Activated CD8-positive, alpha-beta T cell treated with anti-CD3 and anti-CD28 coated beads, Interleukin-2, amount 10 ng/mL, durations not matched to agents 7 days and 5 days (primary cell): ENCODE data around the gene IQCN. TPM values are rescaled to one million over a fixed set of nuclear protein-coding genes. Genes with fewer than 3 reads are reported as not detected.
"Not testable (repeated sequence)": the region's sequence is repeated elsewhere in the genome, so short reads cannot be mapped to it uniquely, and the experiment has no call there.

Experiments
- ATAC-seq: fragments of 150-1000 bp; cut with Tn5 transposase; one replicate; pipeline ENCODE4 v1.10.0; 2021; ENCODE audit warnings: moderate library complexity
- CTCF ChIA-PET: fragments of 350-600 bp; sonication (Branson Sonifier 250); formaldehyde crosslinking; loops from one replicate; lab custom pipeline; 2021; ENCODE audit warnings: antibody characterized with exemption; lab: Charles Lee
- POLR2A ChIA-PET: fragments of 350-600 bp; sonication (Branson Sonifier 250); formaldehyde crosslinking; loops from one replicate; lab custom pipeline; 2021; ENCODE audit warnings: antibody characterized with exemption; lab: Charles Lee
- DNase-seq: peaks from one replicate; pipeline ENCODE4 v3.0.0-alpha.2; 2020
- H3K27ac Mint-ChIP-seq: one replicate; pipeline ENCODE4 v1.8.0; 2021; ENCODE audit warnings: mild to moderate bottlenecking, mixed read lengths
- H3K27me3 Mint-ChIP-seq: one replicate; pipeline ENCODE4 v1.8.0; 2021; ENCODE audit warnings: low read depth, mixed read lengths
- H3K36me3 Mint-ChIP-seq: one replicate; pipeline ENCODE4 v1.8.0; 2021; ENCODE audit warnings: low read depth, mixed read lengths
- H3K4me1 Mint-ChIP-seq: one replicate; pipeline ENCODE4 v1.8.0; 2021; ENCODE audit warnings: low read depth, mixed read lengths
- H3K4me3 Mint-ChIP-seq: one replicate; pipeline ENCODE4 v1.8.0; 2021; ENCODE audit warnings: mild to moderate bottlenecking, mixed read lengths
- H3K9me3 Mint-ChIP-seq: one replicate; pipeline ENCODE4 v1.8.0; 2022; ENCODE audit warnings: mixed read lengths; ENCODE audit not compliant: insufficient read depth
- total RNA-seq, 2 experiments: library from RNA; stranded (reverse); gene quantifications; one replicate each; pipeline ENCODE4 v1.2.3, GENCODE V29; 2021

Gene IQCN
- total RNA-seq, 2 experiments from 2014 or later: 3.7 to 4.2 TPM

GRCh38 chr19:18220632-18221275, 53.5 kb downstream of the IQCN start:
- no peak overlapping the region for H3K27ac Mint-ChIP-seq
- no peaks in the 10 kb centered on the region for H3K9me3 Mint-ChIP-seq
- POLR2A ChIA-PET: interaction anchor here (1.3 kb wide), 1 partner anchor 102 kb away, joined by 3 read pairs; the partner anchor contains the start of gene LSM4
- peaks cover 19% of the 10 kb centered on the region for H3K4me1 Mint-ChIP-seq
- CTCF ChIA-PET: interaction anchor here (0.9 to 1.3 kb wide), 5 partner anchors 12 to 108 kb away, joined by 3 to 8 read pairs (median 3); no protein-coding TSS in a partner anchor
- no peak overlapping the region for H3K4me3 Mint-ChIP-seq
- DNase-seq (no peak), ATAC-seq (no peak)
- peaks cover 2% of the 10 kb centered on the region for H3K36me3 Mint-ChIP-seq
- H3K27me3 Mint-ChIP-seq: peaks cover 29% of the 10 kb centered on the region

GRCh38 chr19:18219911-18220631, 54.2 kb downstream of the IQCN start:
- POLR2A ChIA-PET: interaction anchor here (0.6 to 1.1 kb wide), 2 partner anchors 13 to 170 kb away, joined by 4 read pairs; no protein-coding TSS in a partner anchor
- CTCF ChIA-PET: interaction anchor here (0.9 to 1.7 kb wide), 5 partner anchors 12 to 168 kb away, joined by 3 to 8 read pairs (median 6); no protein-coding TSS in a partner anchor
- DNase-seq (no peak), ATAC-seq (no peak)
- Mint-ChIP-seq H3K36me3 (peaks cover 2% of the 10 kb centered on the region), H3K9me3 (no peaks in the 10 kb centered on the region), H3K27ac (no peak overlapping the region), H3K4me3 (no peak overlapping the region), H3K27me3 (peaks cover 23% of the 10 kb centered on the region), H3K4me1 (peaks cover 16% of the 10 kb centered on the region)

- DNase-seq: no peak
- Mint-ChIP-seq H3K36me3 (no peaks in the 10 kb centered on the region), H3K9me3 (no peaks in the 10 kb centered on the region), H3K27me3 (peaks cover 10% of the 10 kb centered on the region), H3K4me1 (peaks cover 6% of the 10 kb centered on the region), H3K27ac (no peak overlapping the region), H3K4me3 (no peak overlapping the region)
- ChIA-PET POLR2A (no interaction called here), CTCF (interaction anchor here (0.9 to 1.7 kb wide), 4 partner anchors 10 to 170 kb away, joined by 3 to 7 read pairs (median 4); no protein-coding TSS in a partner anchor)
- ATAC-seq: no peak
These were observed 55.7 kb downstream of the IQCN start for GRCh38 chr19:18218600-18218999.

GRCh38 chr19:18218159-18218558, 56.1 kb downstream of the IQCN start:
- peaks cover 6% of the 10 kb centered on the region for H3K4me1 Mint-ChIP-seq
- ATAC-seq (no peak), DNase-seq (no peak)
- no peak overlapping the region for H3K27ac Mint-ChIP-seq
- ChIA-PET CTCF (interaction anchor here (1.5 kb wide), 1 partner anchor 10 kb away, joined by 3 read pairs; no protein-coding TSS in a partner anchor), POLR2A (no interaction called here)
- H3K4me3 Mint-ChIP-seq: no peak overlapping the region
- H3K9me3 Mint-ChIP-seq: no peaks in the 10 kb centered on the region
- peaks cover 10% of the 10 kb centered on the region for H3K27me3 Mint-ChIP-seq
- H3K36me3 Mint-ChIP-seq: no peaks in the 10 kb centered on the region

GRCh38 chr19:18216789-18217188, 57.5 kb downstream of the IQCN start:
- Mint-ChIP-seq H3K4me1 (peaks cover 6% of the 10 kb centered on the region), H3K36me3 (no peaks in the 10 kb centered on the region), H3K9me3 (no peaks in the 10 kb centered on the region), H3K27ac (no peak overlapping the region), H3K27me3 (peaks cover 10% of the 10 kb centered on the region), H3K4me3 (no peak overlapping the region)
- ChIA-PET POLR2A (no interaction called here), CTCF (no interaction called here)
- DNase-seq (no peak), ATAC-seq (no peak)

- H3K4me1 Mint-ChIP-seq: peaks cover 5% of the 10 kb centered on the region
- no peaks in the 10 kb centered on the region for H3K9me3 Mint-ChIP-seq
- no peaks in the 10 kb centered on the region for H3K36me3 Mint-ChIP-seq
- H3K27ac Mint-ChIP-seq: no peak overlapping the region
- peak; percentile 27 for ATAC-seq
- no peak overlapping the region for H3K4me3 Mint-ChIP-seq
- CTCF ChIA-PET: interaction anchor here (0.9 kb wide), 1 partner anchor 23 kb away, joined by 3 read pairs; no protein-coding TSS in a partner anchor
- POLR2A ChIA-PET: no interaction called here
- no peak for DNase-seq
- peaks cover 3% of the 10 kb centered on the region for H3K27me3 Mint-ChIP-seq
These were observed 59.3 kb downstream of the IQCN start for GRCh38 chr19:18214779-18215433.

- Mint-ChIP-seq H3K4me1 (peaks cover 5% of the 10 kb centered on the region), H3K4me3 (no peak overlapping the region), H3K27me3 (peaks cover 3% of the 10 kb centered on the region), H3K27ac (no peak overlapping the region), H3K36me3 (no peaks in the 10 kb centered on the region), H3K9me3 (no peaks in the 10 kb centered on the region)
- DNase-seq (no peak), ATAC-seq (no peak)
- POLR2A ChIA-PET: no interaction called here
- CTCF ChIA-PET: interaction anchor here (0.9 to 1.5 kb wide), 2 partner anchors 40 to 177 kb away, joined by 3 read pairs; no protein-coding TSS in a partner anchor
These were observed 62.6 kb downstream of the IQCN start for GRCh38 chr19:18211683-18212082.

- H3K36me3 Mint-ChIP-seq, H3K4me1 Mint-ChIP-seq, ATAC-seq, H3K4me3 Mint-ChIP-seq, H3K27me3 Mint-ChIP-seq, H3K27ac Mint-ChIP-seq, H3K9me3 Mint-ChIP-seq, DNase-seq: not testable (repeated sequence)
- ChIA-PET CTCF (interaction anchor here (1.0 to 9.2 kb wide), 7 partner anchors 14 to 204 kb away, joined by 3 to 135 read pairs (median 5); a partner anchor contains a TSS), POLR2A (interaction anchor here (1.1 to 1.5 kb wide), 2 partner anchors 23 to 43 kb away, joined by 3 to 4 read pairs; no protein-coding TSS in a partner anchor)
These were observed 64.3 kb downstream of the IQCN start for GRCh38 chr19:18209912-18210311.

- H3K27ac Mint-ChIP-seq: no peak overlapping the region
- H3K36me3 Mint-ChIP-seq: peaks cover under 1% of the 10 kb centered on the region
- peaks cover 3% of the 10 kb centered on the region for H3K27me3 Mint-ChIP-seq
- ATAC-seq (no peak), DNase-seq (peak; percentile 60)
- peaks cover 12% of the 10 kb centered on the region for H3K4me1 Mint-ChIP-seq
- ChIA-PET CTCF (interaction anchor here (0.6 to 9.2 kb wide), 19 partner anchors 9 to 208 kb away, joined by 3 to 135 read pairs (median 3); partner anchors contain the start of genes JUND, MPV17L2 and PIK3R2), POLR2A (interaction anchor here (0.6 to 1.2 kb wide), 3 partner anchors 43 to 73 kb away, joined by 3 read pairs; partner anchors contain the start of gene JUND)
- H3K9me3 Mint-ChIP-seq: no peaks in the 10 kb centered on the region
- no peak overlapping the region for H3K4me3 Mint-ChIP-seq
These were observed 65.9 kb downstream of the IQCN start for GRCh38 chr19:18208098-18208951.
